Peyer's patch (tissue), 4 donors: ENCODE results near the gene SYTL2.

ENCODE experiments used
- POLR2A ChIP-seq, 2 donors: fragments of 450-650 bp; IDR thresholded peaks; one replicate each; pipeline ENCODE4 v1.5.1; 2017; ENCODE audit warnings: antibody characterized with exemption in 2 of 2, mild to moderate bottlenecking in 2 of 2, moderate library complexity in 2 of 2
- TF ChIP-seq, protein P1 (sequence below), 6 experiments: fragments of 450-650 bp in 4 of 6; fragments of 200-600 bp in 2 of 6; sonication (generic) in 1 of 6; IDR thresholded peaks; one replicate each; pipeline ENCODE4 v1.5.1; 2017 to 2019; ENCODE audit warnings: antibody characterized with exemption in 6 of 6, mild to moderate bottlenecking in 3 of 6, moderate library complexity in 1 of 6

DNA sequence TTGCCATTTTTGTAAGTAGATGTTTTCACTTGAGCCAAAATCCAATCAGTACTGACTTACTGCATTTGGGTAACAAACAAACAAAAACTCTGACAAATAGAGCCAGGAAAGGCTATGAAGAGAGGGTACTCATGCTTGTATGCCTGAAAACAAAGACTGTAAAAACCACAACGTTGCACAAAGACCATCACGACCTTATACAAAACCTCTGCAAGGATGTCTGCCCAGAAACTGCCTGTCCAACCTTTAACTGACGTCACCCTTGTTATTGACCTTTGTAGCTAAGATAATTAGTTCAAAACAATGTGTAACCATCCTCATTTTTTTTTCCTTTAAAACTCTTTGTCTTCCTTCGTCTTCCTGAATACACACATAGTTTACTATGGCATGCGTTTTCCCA lies 145.2 kb downstream of the SYTL2 start:
- no peak for TF ChIP-seq POLR2A (IDR thresholded peaks at IDR 0.05)
- TF ChIP-seq, protein P1, sequence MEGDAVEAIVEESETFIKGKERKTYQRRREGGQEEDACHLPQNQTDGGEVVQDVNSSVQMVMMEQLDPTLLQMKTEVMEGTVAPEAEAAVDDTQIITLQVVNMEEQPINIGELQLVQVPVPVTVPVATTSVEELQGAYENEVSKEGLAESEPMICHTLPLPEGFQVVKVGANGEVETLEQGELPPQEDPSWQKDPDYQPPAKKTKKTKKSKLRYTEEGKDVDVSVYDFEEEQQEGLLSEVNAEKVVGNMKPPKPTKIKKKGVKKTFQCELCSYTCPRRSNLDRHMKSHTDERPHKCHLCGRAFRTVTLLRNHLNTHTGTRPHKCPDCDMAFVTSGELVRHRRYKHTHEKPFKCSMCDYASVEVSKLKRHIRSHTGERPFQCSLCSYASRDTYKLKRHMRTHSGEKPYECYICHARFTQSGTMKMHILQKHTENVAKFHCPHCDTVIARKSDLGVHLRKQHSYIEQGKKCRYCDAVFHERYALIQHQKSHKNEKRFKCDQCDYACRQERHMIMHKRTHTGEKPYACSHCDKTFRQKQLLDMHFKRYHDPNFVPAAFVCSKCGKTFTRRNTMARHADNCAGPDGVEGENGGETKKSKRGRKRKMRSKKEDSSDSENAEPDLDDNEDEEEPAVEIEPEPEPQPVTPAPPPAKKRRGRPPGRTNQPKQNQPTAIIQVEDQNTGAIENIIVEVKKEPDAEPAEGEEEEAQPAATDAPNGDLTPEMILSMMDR (IDR thresholded peaks at IDR 0.05): no peak
